ENCODE results near the gene PRSS1. TPM values are rescaled to one million over a fixed set of nuclear protein-coding genes. Genes with fewer than 3 reads are reported as not detected.
A peak's percentile ranks its signal among the peaks of the same experiment; 100 is the strongest.
"Not testable (repeated sequence)": the region's sequence is repeated elsewhere in the genome, so short reads cannot be mapped to it uniquely, and the experiment has no call there.

The PRSS1 gene
- total RNA-seq, 2 donors from 2014 or later: not detected

DNA sequence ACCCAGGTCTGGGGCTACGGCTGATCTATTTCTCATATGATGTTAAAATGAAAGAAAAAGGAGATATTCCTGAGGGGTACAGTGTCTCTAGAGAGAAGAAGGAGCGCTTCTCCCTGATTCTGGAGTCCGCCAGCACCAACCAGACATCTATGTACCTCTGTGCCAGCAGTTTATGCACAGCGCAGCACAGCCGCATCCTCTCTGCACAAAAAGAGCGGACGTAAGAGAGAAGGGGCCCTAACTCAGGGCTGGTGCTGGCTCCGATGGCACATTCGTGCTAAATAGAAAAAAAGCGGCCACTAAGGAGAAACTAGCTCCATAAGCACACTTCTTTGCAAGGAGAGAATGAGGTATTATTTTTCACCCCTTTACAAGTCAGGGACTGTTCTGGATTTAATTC lies 28.3 kb upstream of the PRSS1 start:
- DNase-seq (ENCODE audit: low spot score): no peak
- ATAC-seq: peak in 1 of 2 donors; percentile 61
- Mint-ChIP-seq H3K27ac (peak overlapping the region in 1 of 2 donors; percentile 95), H3K4me1 (ENCODE audit: low read depth in 2 of 2) (peaks cover 48 to 63% of the 10 kb centered on the region in 2 donors), H3K36me3 (no peaks in the 10 kb centered on the region), H3K27me3 (no peaks in the 10 kb centered on the region), H3K9me3 (no peaks in the 10 kb centered on the region), H3K4me3 (no peak overlapping the region)

DNA sequence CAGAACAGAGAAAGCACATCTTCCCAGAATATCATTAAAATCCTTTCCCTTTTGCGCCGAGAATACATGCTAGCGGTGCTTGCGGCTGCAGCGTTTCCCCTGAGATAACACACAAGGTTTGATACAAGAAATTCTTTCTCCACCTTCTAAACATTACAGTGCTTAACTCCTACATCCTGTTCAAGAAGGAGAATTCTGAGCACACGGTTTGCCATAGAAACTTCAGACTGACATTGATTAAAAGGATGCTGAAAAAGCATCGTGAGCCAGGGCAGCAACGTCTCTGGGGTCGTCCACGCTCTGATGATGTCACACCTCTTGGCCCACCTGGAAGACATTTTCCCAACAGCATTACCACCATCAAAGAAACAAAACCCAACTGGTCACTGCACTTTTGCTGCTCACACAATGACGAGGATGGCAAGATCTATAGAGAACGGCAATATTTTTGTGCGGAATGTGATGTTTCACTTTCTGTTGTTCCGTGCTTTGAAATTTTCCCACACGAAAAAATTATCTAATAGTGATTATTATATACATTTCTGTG lies 27.0 kb upstream of the PRSS1 start:
- peak overlapping the region; percentile 72 for H3K4me3 Mint-ChIP-seq
- DNase-seq (ENCODE audit: low spot score): no peak
- H3K36me3 Mint-ChIP-seq: no peaks in the 10 kb centered on the region
- peak overlapping the region; percentile 4 to 95 for H3K27ac Mint-ChIP-seq
- no peaks in the 10 kb centered on the region for H3K9me3 Mint-ChIP-seq
- H3K27me3 Mint-ChIP-seq: no peaks in the 10 kb centered on the region
- ATAC-seq: no peak
- peaks cover 34 to 50% of the 10 kb centered on the region in 2 donors for H3K4me1 Mint-ChIP-seq (ENCODE audit: low read depth in 2 of 2)

DNA sequence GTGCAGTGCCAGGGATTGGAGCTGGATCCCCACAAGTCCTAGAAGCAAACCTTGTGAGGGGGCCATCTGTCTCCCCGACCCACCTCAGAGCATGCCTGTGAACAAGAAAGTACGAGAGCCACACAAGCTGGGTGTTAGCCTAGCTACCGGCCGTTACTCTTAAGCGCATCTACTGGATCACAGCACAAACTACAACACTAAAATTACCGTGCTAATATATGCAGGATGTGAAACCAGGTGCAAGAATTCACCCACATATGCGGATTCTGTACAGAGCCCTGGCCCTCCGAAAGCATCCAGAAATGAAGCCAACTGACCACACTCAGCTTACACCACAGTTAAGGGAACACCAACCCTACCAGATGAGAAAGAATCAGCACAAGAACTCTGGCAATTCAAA lies 16.0 kb upstream of the PRSS1 start:
- Mint-ChIP-seq H3K4me3 (no peak overlapping the region), H3K27ac (no peak overlapping the region), H3K9me3 (no peaks in the 10 kb centered on the region), H3K27me3 (no peaks in the 10 kb centered on the region), H3K36me3 (no peaks in the 10 kb centered on the region), H3K4me1 (ENCODE audit: low read depth in 2 of 2) (no peaks in the 10 kb centered on the region)
- ATAC-seq (no peak), DNase-seq (ENCODE audit: low spot score) (no peak)

DNA sequence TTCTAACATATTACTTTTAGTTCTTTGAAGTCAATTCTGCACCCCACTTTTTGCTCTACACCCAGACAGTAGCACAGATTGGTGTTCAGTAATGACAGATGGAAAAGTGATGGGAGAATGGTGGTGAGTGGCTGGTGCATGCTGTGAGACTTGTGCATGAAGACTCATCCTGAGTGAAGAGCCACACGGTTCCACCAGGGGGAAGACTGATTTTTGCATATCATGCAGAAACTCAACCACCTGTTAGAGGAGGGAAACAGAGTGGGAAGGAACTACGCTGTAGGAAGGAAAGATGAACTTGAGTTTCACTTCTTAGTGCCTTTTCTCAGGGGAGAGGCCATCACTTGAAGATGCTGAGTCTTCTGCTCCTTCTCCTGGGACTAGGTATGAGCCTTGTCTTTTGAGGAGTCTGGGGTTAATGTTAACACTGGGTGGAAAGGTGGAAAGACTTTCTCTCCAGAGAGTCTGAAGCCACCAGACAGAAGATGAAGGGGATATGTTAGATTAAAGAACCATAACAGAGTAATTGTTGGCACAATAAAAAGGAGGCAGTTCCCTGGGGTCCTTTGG lies 9.3 kb upstream of the PRSS1 start:
- Mint-ChIP-seq H3K27ac (no peak overlapping the region), H3K4me1 (ENCODE audit: low read depth in 2 of 2) (peaks cover 0 to 11% of the 10 kb centered on the region in 2 donors)
- ATAC-seq: no peak

DNA sequence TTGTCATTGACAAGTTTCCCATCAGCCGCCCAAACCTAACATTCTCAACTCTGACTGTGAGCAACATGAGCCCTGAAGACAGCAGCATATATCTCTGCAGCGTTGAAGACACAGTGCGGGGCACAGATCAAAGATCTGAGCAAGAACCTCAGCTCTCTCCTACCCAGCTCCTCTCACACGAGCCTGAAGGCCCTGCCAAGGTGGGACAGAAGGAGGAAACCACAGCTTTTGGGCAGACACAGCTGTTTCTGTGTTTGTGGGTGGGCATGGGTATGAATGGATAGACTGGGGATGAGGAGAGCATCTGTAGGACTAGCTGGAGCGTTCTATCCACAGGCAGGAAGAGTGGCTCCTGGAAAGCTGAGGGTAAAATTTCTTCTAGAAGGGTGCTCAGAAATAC lies 8.5 kb upstream of the PRSS1 start:
- Mint-ChIP-seq H3K36me3 (no peaks in the 10 kb centered on the region), H3K4me3 (no peak overlapping the region), H3K4me1 (ENCODE audit: low read depth in 2 of 2) (peaks cover 0 to 11% of the 10 kb centered on the region in 2 donors), H3K27ac (no peak overlapping the region), H3K27me3 (peaks cover 0 to 3% of the 10 kb centered on the region in 2 donors), H3K9me3 (no peaks in the 10 kb centered on the region)
- ATAC-seq (no peak), DNase-seq (ENCODE audit: low spot score) (no peak)

More for the DNA sequence above, 9.3 kb upstream of the PRSS1 start:
- Mint-ChIP-seq H3K27me3 (peaks cover 0 to 3% of the 10 kb centered on the region in 2 donors), H3K36me3 (no peaks in the 10 kb centered on the region), H3K4me3 (no peak overlapping the region), H3K9me3 (no peaks in the 10 kb centered on the region)
- no peak for DNase-seq (ENCODE audit: low spot score)

DNA sequence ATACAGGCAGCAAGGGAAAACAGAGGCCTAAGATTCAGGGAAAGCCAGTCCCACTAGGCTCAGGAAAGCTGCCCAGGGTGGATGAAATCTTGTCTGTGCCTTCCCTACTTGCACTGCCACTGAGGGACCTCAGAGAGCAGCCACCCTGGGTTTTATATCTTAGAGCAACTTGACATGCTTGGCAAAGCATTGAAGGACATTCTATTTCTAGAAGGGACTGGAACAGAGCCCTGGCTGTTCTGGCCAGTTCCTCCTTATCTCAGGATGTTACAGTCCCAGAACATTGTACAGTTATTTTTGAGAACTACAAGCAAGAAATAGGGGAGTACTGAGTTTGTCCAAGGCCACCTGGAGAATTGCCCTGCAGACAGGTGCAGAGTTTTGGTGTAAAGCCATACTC lies 7.3 kb upstream of the PRSS1 start:
- H3K27ac Mint-ChIP-seq; H3K9me3 Mint-ChIP-seq; DNase-seq (ENCODE audit: low spot score); H3K36me3 Mint-ChIP-seq; H3K4me3 Mint-ChIP-seq; ATAC-seq; H3K27me3 Mint-ChIP-seq: not testable (repeated sequence)
- peaks cover 0 to 11% of the 10 kb centered on the region in 2 donors for H3K4me1 Mint-ChIP-seq (ENCODE audit: low read depth in 2 of 2)

DNA sequence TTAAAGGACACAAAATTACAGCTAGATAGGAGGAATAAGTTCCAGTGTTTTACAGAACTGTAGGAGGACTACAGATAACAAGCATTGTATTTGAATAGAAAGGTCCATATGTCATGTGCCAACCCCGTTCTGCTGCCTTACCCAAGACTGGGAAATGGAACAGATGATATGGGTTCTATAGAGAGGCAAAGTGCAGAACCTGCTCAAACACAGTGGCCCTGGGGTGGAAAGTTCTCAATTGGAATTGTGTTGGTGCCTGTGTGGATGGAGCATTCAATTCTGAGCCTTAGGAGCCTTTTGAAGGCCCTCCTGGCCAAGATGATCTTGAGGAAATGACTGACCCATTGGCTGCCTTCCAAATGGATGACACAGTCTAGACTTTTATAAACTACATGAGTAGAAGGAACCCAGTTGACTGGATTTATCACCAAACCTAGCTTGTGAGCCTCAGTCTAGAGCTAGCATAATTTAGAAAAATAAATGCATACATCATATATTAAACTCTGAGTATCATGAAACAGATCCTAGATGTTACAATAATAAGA lies 4.1 kb upstream of the PRSS1 start:
- no peaks in the 10 kb centered on the region for H3K36me3 Mint-ChIP-seq
- H3K4me3 Mint-ChIP-seq: no peak overlapping the region
- H3K4me1 Mint-ChIP-seq (ENCODE audit: low read depth in 2 of 2): peaks cover 0 to 9% of the 10 kb centered on the region in 2 donors
- no peak overlapping the region for H3K27ac Mint-ChIP-seq
- H3K27me3 Mint-ChIP-seq: peaks cover 0 to 3% of the 10 kb centered on the region in 2 donors
- ATAC-seq (no peak), DNase-seq (ENCODE audit: low spot score) (no peak)
- no peaks in the 10 kb centered on the region for H3K9me3 Mint-ChIP-seq

DNA sequence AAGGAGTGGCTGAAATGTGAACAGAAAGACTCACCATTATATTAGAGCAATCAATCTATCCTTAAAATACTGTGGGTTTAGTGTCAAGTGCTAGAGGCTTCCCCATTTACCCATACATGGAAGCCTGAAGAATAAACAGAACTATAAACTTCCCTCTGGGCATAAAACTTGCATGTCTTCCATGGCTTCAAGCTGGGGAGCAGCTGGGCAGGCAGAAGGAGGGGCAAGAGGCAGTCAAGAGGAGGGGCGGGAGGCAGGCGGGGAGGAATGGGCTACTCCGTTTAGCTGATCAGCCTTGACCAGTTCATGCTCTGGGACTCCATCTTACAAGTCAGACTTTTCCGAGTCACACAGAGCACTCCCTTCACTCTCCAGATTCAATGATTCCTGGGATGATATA lies 3.5 kb upstream of the PRSS1 start:
- Mint-ChIP-seq H3K4me1 (ENCODE audit: low read depth in 2 of 2) (peaks cover 0 to 8% of the 10 kb centered on the region in 2 donors), H3K27me3 (peaks cover 0 to 3% of the 10 kb centered on the region in 2 donors), H3K9me3 (no peaks in the 10 kb centered on the region), H3K36me3 (no peaks in the 10 kb centered on the region), H3K27ac (no peak overlapping the region), H3K4me3 (no peak overlapping the region)
- DNase-seq (ENCODE audit: low spot score): no peak
- no peak for ATAC-seq

DNA sequence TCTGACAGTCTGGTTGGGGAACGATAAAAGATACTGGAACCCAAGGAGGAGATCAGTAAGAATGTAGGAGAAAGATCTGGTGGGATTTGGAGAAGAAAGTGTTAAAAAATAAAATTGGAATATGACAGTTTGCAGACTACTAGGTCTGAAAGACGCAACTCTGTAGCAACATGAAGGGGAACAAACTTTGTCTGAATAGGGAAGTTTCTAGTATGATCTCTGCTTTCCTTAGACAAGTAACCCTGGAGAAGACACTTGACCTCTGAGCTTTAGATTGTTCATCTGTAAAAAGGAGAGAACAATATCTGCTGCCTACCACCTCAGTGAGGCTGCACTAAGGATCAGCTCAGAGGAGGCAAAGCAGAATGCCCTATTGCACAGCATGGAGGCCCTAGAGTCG lies 3.0 kb upstream of the PRSS1 start:
- H3K27ac Mint-ChIP-seq: no peak overlapping the region
- H3K27me3 Mint-ChIP-seq: peaks cover 0 to 3% of the 10 kb centered on the region in 2 donors
- no peak overlapping the region for H3K4me3 Mint-ChIP-seq
- peaks cover 0 to 6% of the 10 kb centered on the region in 2 donors for H3K4me1 Mint-ChIP-seq (ENCODE audit: low read depth in 2 of 2)
- ATAC-seq: no peak
- no peaks in the 10 kb centered on the region for H3K9me3 Mint-ChIP-seq
- no peak for DNase-seq (ENCODE audit: low spot score)
- no peaks in the 10 kb centered on the region for H3K36me3 Mint-ChIP-seq

DNA sequence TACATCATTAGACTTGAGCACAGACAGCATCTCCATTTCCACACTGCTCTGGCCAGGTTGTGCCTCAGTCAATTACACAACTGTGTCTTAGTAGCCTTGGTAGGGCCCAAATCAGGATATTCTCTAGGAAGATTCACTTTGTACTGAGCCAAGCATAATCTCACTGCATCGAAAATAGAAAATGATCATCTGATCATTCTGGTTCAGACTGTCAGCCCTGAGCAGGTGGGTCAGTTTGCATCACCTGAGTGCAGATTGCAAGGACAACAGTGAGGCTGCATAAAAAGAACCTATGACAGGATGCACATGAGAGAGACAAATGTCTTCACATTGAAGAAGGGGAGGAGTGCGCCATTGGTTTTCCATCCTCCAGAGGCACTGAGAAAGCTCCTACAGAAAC lies 862 bp upstream of the PRSS1 start:
- H3K4me3 Mint-ChIP-seq; H3K27me3 Mint-ChIP-seq; H3K36me3 Mint-ChIP-seq; H3K9me3 Mint-ChIP-seq; ATAC-seq; H3K4me1 Mint-ChIP-seq (ENCODE audit: low read depth in 2 of 2); DNase-seq (ENCODE audit: low spot score); H3K27ac Mint-ChIP-seq: not testable (repeated sequence)

DNA sequence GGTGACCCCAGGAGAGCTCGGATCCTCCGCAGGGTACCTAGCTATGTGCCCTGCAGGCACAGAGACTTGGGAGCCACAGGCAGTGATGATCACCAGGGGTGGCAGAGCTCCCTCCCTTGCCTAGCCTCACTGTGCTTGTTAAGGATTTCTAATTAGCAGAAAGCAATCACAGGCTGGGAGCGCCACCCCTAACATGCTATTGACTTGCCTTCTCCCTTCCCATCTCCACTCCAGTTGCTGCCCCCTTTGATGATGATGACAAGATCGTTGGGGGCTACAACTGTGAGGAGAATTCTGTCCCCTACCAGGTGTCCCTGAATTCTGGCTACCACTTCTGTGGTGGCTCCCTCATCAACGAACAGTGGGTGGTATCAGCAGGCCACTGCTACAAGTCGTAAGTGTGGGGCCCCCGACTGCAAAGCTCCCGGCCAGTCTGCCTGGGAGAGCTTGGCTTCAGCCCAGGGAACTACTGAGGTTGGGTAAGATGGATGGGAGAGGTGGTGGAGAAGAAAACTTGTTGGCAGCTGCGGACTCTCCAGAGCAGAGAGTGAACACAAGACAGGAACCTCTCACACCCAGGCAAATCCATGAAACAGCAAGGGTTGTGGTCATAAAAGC lies 1.2 kb downstream of the PRSS1 start:
- DNase-seq (ENCODE audit: low spot score) (no peak), ATAC-seq (no peak)
- Mint-ChIP-seq H3K4me1 (ENCODE audit: low read depth in 2 of 2) (peaks cover 5 to 9% of the 10 kb centered on the region in 2 donors), H3K27me3 (peaks cover 0 to 3% of the 10 kb centered on the region in 2 donors), H3K36me3 (no peaks in the 10 kb centered on the region), H3K27ac (no peak overlapping the region), H3K9me3 (no peaks in the 10 kb centered on the region), H3K4me3 (no peak overlapping the region)

DNA sequence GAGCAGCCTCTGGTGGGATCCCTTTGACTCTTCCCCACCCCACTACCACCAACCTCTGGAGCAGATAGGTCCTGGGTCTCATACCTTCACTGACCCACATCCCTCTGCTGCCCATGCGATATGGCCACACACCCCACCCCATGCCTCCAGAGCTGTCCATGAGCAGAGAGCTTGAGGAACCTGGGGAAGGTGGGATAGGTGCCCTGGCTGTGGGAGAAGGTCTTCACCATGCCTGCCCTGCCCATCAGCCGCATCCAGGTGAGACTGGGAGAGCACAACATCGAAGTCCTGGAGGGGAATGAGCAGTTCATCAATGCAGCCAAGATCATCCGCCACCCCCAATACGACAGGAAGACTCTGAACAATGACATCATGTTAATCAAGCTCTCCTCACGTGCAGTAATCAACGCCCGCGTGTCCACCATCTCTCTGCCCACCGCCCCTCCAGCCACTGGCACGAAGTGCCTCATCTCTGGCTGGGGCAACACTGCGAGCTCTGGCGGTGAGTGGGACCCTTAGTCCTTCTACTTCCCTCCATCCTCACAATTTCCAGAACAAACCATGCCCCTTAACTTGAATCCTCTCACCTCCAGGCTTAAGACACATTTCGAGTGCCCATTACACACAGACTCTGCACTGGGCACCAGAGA lies 2.4 kb downstream of the PRSS1 start:
- ATAC-seq: peak in 1 of 2 donors; percentile 21
- DNase-seq (ENCODE audit: low spot score); H3K9me3 Mint-ChIP-seq: not testable (repeated sequence)

DNA sequence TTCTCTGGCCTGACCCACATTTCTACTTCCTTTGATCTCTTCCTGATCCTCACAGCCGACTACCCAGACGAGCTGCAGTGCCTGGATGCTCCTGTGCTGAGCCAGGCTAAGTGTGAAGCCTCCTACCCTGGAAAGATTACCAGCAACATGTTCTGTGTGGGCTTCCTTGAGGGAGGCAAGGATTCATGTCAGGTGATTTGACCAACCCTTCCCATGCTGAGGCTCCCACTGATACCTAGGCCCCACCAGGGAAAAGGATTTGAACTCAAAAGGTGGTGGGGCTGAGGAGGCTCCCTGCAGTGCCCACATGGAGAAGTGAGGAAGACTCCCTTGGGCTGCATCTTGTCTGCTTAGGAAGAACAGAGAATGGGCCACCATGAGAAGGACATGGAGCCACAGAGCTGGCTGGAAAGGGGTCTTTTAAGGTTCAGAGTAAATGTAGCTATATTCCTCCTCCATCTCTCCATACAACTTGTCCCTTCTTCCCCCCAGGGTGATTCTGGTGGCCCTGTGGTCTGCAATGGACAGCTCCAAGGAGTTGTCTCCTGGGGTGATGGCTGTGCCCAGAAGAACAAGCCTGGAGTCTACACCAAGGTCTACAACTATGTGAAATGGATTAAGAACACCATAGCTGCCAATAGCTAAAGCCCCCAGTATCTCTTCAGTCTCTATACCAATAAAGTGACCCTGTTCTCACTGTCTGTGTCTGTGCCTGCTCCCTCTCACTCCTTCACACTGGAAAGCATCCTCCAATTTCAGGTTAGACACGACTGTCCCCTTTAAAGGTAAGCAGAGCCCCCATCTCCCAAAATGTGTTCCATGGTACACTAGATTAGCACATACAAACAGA lies 3.3 kb downstream of the PRSS1 start:
- no peak overlapping the region for H3K27ac Mint-ChIP-seq

More for the DNA sequence above, 2.4 kb downstream of the PRSS1 start:
- not testable (repeated sequence) for H3K36me3 Mint-ChIP-seq, H3K4me3 Mint-ChIP-seq, H3K27ac Mint-ChIP-seq, H3K27me3 Mint-ChIP-seq
- H3K4me1 Mint-ChIP-seq (ENCODE audit: low read depth in 2 of 2): peaks cover 5 to 11% of the 10 kb centered on the region in 2 donors

More for the DNA sequence above, 3.3 kb downstream of the PRSS1 start:
- ATAC-seq (no peak), DNase-seq (ENCODE audit: low spot score) (no peak)
- H3K27me3 Mint-ChIP-seq: peaks cover 0 to 3% of the 10 kb centered on the region in 2 donors
- H3K4me1 Mint-ChIP-seq (ENCODE audit: low read depth in 2 of 2): peaks cover 5 to 11% of the 10 kb centered on the region in 2 donors
- no peaks in the 10 kb centered on the region for H3K9me3 Mint-ChIP-seq
- no peaks in the 10 kb centered on the region for H3K36me3 Mint-ChIP-seq
- no peak overlapping the region for H3K4me3 Mint-ChIP-seq
